ENCODE results near the gene WDR82.

Gene WDR82

DNA sequence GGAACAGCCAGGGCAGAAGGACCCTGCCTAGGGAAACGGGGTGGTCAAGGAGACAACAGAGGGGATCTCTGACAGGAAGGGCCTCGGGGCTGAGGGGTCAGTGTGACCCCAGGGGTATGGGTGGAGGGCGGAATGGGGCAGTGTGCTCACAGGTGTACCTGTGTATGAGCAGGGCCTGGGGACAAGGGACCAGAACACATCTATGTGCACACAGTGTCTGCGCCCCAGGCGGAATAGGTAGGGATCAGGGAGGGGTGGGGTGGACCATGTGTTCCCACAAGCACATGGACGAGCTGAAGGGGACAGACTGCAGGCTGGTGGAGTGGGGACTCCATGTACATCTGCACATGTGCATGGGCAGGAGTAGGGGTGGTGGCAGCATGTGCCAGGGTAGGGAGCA, 48.0 kb downstream of the WDR82 start:
- TF ChIP-seq, protein P1, sequence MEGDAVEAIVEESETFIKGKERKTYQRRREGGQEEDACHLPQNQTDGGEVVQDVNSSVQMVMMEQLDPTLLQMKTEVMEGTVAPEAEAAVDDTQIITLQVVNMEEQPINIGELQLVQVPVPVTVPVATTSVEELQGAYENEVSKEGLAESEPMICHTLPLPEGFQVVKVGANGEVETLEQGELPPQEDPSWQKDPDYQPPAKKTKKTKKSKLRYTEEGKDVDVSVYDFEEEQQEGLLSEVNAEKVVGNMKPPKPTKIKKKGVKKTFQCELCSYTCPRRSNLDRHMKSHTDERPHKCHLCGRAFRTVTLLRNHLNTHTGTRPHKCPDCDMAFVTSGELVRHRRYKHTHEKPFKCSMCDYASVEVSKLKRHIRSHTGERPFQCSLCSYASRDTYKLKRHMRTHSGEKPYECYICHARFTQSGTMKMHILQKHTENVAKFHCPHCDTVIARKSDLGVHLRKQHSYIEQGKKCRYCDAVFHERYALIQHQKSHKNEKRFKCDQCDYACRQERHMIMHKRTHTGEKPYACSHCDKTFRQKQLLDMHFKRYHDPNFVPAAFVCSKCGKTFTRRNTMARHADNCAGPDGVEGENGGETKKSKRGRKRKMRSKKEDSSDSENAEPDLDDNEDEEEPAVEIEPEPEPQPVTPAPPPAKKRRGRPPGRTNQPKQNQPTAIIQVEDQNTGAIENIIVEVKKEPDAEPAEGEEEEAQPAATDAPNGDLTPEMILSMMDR (IDR thresholded peaks at IDR 0.05; ENCODE audit: borderline replicate concordance, insufficient read depth, low read depth, low read length) = no peak
- no peak overlapping the region for H3K4me3 ChIP-seq (ENCODE audit: low read depth, low read length)

DNA sequence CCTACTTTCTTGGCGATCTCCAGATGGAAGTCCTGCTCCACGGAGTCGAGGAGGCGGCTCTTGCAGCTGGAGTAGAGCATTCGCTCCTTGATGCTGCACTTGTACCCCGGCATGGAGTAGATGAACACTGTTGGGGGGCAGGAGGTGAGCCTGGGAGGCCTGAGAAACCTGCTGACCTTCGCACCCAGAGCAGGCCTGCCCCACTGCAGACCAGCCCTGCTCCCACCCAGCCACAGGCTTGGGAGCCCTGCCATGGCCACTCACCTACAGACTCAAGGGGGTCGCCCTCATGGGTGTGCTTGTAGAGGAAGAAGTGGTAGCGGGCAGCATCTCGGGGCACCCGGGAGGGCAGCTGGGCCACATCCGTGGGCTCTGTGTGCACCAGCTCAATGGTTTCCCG, 48.8 kb downstream of the WDR82 start:
- TF ChIP-seq, protein P1 (IDR thresholded peaks at IDR 0.05; ENCODE audit: borderline replicate concordance, insufficient read depth, low read depth, low read length) = no peak
- H3K4me3 ChIP-seq (ENCODE audit: low read depth, low read length) = no peak overlapping the region

DNA sequence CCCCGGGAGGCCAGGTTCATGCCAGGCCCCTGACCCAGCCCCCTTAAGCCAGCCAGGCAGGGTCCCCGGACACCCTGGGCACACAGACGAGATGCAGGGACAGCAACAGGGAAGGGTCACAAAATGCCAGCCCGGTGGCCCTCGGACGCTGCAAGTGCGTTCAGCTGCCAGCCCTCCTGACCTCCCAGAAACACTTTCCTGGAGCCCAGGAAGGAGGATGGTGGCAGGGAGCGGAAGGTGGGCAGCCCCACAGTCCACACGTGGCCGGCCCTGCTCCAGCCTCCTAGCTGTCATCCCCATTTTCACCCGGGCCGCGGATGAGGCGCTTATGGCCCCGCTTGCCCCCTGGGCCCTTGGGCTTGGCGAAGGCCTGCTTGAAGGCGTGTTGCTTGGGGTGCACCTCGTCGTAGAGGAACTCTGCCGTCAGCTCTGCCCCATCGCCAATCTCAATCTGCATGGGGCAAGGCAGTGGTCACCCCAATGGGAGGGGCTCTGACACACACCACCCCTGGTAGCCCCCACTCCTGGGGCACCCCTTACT, 49.6 kb downstream of the WDR82 start:
- H3K4me3 ChIP-seq (ENCODE audit: low read depth, low read length) = no peak overlapping the region
- TF ChIP-seq, protein P1 (IDR thresholded peaks at IDR 0.05; ENCODE audit: borderline replicate concordance, insufficient read depth, low read depth, low read length) = no peak

DNA sequence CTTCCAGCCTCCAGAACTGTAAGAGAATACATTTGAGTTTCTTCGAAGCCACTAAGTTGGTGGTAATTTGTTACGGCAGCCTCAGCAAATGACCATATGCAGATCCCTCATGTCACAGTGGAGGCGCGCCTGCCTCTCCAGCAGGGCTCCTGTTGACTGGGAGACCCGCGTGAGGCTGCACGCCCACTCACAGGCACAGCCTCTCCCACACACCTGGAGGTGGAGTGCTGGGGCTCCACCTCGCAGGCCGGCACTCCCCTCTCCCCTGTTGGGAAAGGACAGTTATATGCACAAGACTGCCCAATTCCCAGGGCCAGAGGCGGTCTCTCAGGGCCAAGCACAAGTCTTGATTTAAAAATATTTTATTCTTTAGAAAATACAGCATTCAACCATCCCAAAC, 50.2 kb downstream of the WDR82 start:
- TF ChIP-seq, protein P1 (IDR thresholded peaks at IDR 0.05; ENCODE audit: borderline replicate concordance, insufficient read depth, low read depth, low read length) = no peak
- H3K4me3 ChIP-seq (ENCODE audit: low read depth, low read length) = no peak overlapping the region

DNA sequence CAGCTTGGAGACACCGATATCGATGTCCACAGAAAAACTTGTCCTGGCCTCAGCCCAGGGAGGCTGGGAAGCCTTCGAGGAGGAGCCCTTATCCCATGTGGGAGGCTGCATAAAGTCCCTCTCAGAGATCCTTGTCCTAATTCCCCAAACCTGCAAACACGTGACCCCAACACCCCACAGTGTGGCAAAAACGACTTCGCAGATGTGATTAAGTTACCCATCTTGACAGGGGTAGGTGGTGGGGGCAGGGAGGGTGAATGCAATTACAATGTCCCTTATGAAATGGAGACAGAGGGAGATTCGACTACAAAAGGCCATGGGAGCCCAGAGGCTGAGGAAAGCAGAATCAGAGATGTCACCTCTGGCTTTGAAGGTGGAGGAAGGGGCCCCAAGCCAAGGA, 50.7 kb downstream of the WDR82 start:
- no peak overlapping the region for H3K4me3 ChIP-seq (ENCODE audit: low read depth, low read length)
- TF ChIP-seq, protein P1 (IDR thresholded peaks at IDR 0.05; ENCODE audit: borderline replicate concordance, insufficient read depth, low read depth, low read length) = no peak

DNA sequence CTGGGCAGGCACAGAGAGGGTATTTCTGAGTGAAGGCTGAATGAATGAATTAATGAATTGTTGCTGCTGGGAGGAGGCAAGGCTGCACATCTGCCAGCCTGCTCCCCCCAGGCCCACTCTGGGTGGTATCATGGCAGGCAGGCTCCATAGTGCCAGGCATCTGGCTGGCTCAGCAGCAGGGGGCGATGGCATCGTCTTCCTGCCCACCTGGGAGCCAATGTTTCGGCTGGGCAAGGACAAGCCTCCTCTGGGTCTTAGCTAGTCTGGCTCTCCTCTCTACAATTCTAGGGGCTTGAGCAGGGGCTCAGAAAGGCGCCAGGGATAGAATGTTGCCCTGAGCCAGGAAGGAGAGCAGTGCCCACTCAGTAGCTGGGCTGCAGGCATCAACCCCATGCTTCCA, 51.3 kb downstream of the WDR82 start:
- H3K4me3 ChIP-seq (ENCODE audit: low read depth, low read length) = no peak overlapping the region
- TF ChIP-seq, protein P1 (IDR thresholded peaks at IDR 0.05; ENCODE audit: borderline replicate concordance, insufficient read depth, low read depth, low read length) = no peak

DNA sequence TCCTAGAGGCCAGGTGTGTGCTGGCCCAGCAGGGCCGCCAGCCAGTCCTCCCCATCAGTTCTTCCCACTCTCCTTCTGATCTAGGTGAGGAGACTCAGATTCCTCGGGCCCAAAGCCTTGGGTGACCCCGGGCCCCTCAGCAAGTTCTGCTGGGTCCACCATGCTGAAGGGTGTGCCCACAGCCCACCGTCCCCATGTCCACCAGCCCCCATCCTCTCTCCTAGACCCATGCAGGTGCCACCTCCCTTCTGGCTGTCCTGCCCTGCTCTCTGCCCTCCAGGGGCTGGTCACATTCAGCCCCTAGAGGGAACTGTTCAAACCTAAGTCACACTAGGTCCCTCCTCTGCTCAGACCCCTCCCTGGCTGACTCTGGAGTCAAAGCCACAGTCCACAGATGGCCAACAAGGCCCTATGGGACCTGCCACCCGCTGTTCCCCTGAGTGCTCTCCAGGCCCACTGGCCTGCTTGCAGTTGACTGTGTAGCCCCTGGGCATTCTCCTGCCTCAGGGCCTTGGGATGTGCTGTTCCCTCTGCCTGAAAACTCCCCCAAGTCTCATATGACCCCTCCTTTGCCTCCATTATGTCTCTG, 52.1 kb downstream of the WDR82 start:
- TF ChIP-seq, protein P1 (IDR thresholded peaks at IDR 0.05; ENCODE audit: borderline replicate concordance, insufficient read depth, low read depth, low read length) = no peak
- H3K4me3 ChIP-seq (ENCODE audit: low read depth, low read length) = peak overlapping the region; percentile 21

All from GM12875 (cell line).